Measurements from ENCODE around the gene TACR1.

TACR1 gene

DNA sequence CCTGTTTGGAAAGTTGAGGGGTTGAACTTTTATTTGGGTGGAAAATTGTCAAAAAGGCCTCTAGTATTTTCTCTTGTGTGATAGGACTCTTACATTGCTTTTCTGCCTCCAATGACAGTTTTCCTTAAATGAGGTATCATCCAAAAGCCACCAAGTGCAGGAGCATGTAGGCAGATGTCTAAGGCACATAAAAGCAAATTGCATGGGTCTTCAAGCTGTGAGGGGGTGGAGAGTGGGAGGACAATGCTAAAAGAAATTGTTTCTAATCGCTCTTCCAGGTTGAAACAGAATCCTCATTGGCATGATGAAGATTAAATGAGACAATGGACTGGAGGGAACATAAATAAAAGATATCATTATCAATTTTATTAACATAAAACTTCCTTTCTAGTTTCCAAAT lies 6.8 kb downstream of the TACR1 start:
- H3K4me2 ChIP-seq (ENCODE audit: low read depth, low read length): no peak overlapping the region
- H3K4me1 ChIP-seq (ENCODE audit: low read length): no peaks in the 10 kb centered on the region
- no peak overlapping the region for H3K4me3 ChIP-seq (ENCODE audit: low read length)
- H3K79me2 ChIP-seq (ENCODE audit: low read length): no peaks in the 10 kb centered on the region
- H3K27me3 ChIP-seq (replicated peaks; ENCODE audit: insufficient read depth, low read length): no peaks in the 10 kb centered on the region
- H3K27ac ChIP-seq (ENCODE audit: low read length): no peak overlapping the region
- no peaks in the 10 kb centered on the region for H4K20me1 ChIP-seq (ENCODE audit: insufficient read depth, low read length)
- H3K9me2 ChIP-seq (replicated peaks; ENCODE audit: insufficient read depth, low read length): no peaks in the 10 kb centered on the region
- TF ChIP-seq, protein P1, sequence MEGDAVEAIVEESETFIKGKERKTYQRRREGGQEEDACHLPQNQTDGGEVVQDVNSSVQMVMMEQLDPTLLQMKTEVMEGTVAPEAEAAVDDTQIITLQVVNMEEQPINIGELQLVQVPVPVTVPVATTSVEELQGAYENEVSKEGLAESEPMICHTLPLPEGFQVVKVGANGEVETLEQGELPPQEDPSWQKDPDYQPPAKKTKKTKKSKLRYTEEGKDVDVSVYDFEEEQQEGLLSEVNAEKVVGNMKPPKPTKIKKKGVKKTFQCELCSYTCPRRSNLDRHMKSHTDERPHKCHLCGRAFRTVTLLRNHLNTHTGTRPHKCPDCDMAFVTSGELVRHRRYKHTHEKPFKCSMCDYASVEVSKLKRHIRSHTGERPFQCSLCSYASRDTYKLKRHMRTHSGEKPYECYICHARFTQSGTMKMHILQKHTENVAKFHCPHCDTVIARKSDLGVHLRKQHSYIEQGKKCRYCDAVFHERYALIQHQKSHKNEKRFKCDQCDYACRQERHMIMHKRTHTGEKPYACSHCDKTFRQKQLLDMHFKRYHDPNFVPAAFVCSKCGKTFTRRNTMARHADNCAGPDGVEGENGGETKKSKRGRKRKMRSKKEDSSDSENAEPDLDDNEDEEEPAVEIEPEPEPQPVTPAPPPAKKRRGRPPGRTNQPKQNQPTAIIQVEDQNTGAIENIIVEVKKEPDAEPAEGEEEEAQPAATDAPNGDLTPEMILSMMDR (IDR thresholded peaks at IDR 0.05; ENCODE audit: low read length): no peak
- no peak for TF ChIP-seq EZH2phosphoT487 (IDR thresholded peaks at IDR 0.05; ENCODE audit: low read length)
- no peaks in the 10 kb centered on the region for H3K36me3 ChIP-seq (replicated peaks; ENCODE audit: insufficient read depth, low read length)
- H3K9me3 ChIP-seq (replicated peaks; ENCODE audit: insufficient read depth, low read length): no peaks in the 10 kb centered on the region
- no peak for DNase-seq
- no peak overlapping the region for H2AFZ ChIP-seq (ENCODE audit: low read length)
- H3K9ac ChIP-seq (ENCODE audit: low read length): no peak overlapping the region
- no peaks in the 10 kb centered on the region for H3F3A ChIP-seq (ENCODE audit: insufficient read depth, low read length)

DNA sequence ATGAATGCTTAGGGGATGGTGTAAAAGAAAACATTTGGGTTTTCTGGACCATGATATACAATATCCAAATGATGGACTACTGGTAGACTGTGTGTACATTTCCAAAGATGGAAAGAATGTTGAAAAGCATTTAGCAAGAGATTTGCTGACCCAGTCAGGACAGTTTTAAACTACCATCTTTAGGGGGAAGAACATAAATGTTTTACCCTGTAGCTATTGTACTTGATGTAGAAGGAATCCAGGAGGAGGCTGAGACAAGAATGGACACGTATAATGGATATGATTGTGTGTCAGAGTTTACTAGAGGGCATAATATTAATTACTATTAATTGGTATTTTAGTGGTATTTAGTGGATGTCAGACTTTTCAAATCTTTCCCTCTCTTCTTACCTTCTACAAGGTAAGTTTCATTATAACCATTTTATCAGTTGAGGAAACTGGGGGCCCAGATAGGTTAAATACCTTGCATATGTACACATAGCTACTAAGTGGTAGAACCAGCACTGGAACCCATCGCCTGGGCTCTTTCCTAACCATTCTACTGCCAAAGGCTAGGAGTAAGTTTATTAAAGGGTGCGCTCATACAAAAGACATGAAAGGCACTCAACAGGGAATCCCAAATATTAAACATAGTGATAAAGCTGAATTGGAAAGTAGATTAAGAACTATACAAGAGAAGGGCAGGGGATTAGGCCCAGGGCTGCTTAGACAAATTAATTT lies 8.9 kb downstream of the TACR1 start:
- Histone ChIP-seq H3K36me3 (replicated peaks; ENCODE audit: insufficient read depth, low read length) (no peaks in the 10 kb centered on the region), H3K4me1 (ENCODE audit: low read length) (no peaks in the 10 kb centered on the region), H3K4me2 (ENCODE audit: low read depth, low read length) (no peak overlapping the region), H3K27ac (ENCODE audit: low read length) (no peak overlapping the region), H4K20me1 (ENCODE audit: insufficient read depth, low read length) (no peaks in the 10 kb centered on the region), H3K9me3 (replicated peaks; ENCODE audit: insufficient read depth, low read length) (no peaks in the 10 kb centered on the region), H2AFZ (ENCODE audit: low read length) (no peak overlapping the region), H3K9ac (ENCODE audit: low read length) (no peak overlapping the region), H3K79me2 (ENCODE audit: low read length) (no peaks in the 10 kb centered on the region), H3F3A (ENCODE audit: insufficient read depth, low read length) (no peaks in the 10 kb centered on the region), H3K4me3 (ENCODE audit: low read length) (no peak overlapping the region), H3K27me3 (replicated peaks; ENCODE audit: insufficient read depth, low read length) (no peaks in the 10 kb centered on the region), H3K9me2 (replicated peaks; ENCODE audit: insufficient read depth, low read length) (no peaks in the 10 kb centered on the region)
- TF ChIP-seq EZH2 (optimal IDR thresholded peaks at IDR 0.05; ENCODE audit: low read depth, low read length) (no peak), EZH2phosphoT487 (IDR thresholded peaks at IDR 0.05; ENCODE audit: low read length) (no peak)
- TF ChIP-seq, protein P1 (IDR thresholded peaks at IDR 0.05; ENCODE audit: low read length): no peak
- DNase-seq: no peak

DNA sequence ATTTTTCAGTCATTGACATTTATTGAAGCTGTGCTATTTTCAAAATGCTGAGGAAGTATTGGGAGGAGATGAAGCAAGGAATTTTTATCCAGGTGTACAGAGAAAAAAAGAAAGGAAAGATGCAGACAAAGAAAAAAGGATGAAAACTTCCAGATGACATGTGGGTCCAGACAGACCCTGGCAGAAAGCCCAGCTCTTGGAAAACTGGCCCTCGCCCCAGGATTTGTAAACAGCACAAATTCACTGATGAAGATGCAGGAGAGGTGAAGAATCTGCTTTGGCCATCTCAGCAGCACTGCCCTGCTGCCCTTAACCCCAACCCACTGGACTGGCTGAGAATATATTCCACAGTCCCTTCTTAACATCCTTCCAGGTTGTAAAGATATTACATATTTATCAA lies 12.5 kb downstream of the TACR1 start:
- H3K27ac ChIP-seq (ENCODE audit: low read length): no peak overlapping the region
- H3K36me3 ChIP-seq (replicated peaks; ENCODE audit: insufficient read depth, low read length): no peaks in the 10 kb centered on the region
- H3K4me2 ChIP-seq (ENCODE audit: low read depth, low read length): no peak overlapping the region
- no peak for DNase-seq
- H3K9me3 ChIP-seq (replicated peaks; ENCODE audit: insufficient read depth, low read length): no peaks in the 10 kb centered on the region
- no peaks in the 10 kb centered on the region for H3K9me2 ChIP-seq (replicated peaks; ENCODE audit: insufficient read depth, low read length)
- H3K79me2 ChIP-seq (ENCODE audit: low read length): no peaks in the 10 kb centered on the region
- no peaks in the 10 kb centered on the region for H3K4me1 ChIP-seq (ENCODE audit: low read length)
- H3K4me3 ChIP-seq (ENCODE audit: low read length): no peak overlapping the region
- TF ChIP-seq EZH2 (optimal IDR thresholded peaks at IDR 0.05; ENCODE audit: low read depth, low read length) (no peak), EZH2phosphoT487 (IDR thresholded peaks at IDR 0.05; ENCODE audit: low read length) (no peak)
- TF ChIP-seq, protein P1 (IDR thresholded peaks at IDR 0.05; ENCODE audit: low read length): no peak
- no peaks in the 10 kb centered on the region for H3F3A ChIP-seq (ENCODE audit: insufficient read depth, low read length)
- no peaks in the 10 kb centered on the region for H3K27me3 ChIP-seq (replicated peaks; ENCODE audit: insufficient read depth, low read length)
- no peak overlapping the region for H3K9ac ChIP-seq (ENCODE audit: low read length)
- no peaks in the 10 kb centered on the region for H4K20me1 ChIP-seq (ENCODE audit: insufficient read depth, low read length)
- no peak overlapping the region for H2AFZ ChIP-seq (ENCODE audit: low read length)
